Right kidney (tissue), 1 donor: Measurements from ENCODE around the gene OR52E2.

ENCODE experiments used
- DNase-seq: peaks from one replicate; pipeline ENCODE4 v3.0.0-alpha.2; 2016

The OR52E2 gene

GRCh38 chr11:5011254-5011653 lies 48.2 kb downstream of the OR52E2 start:
- no peak for DNase-seq
